GM12878 (cell line): ENCODE data around the gene ADK. TPM values are rescaled to one million over a fixed set of nuclear protein-coding genes. Genes with fewer than 3 reads are reported as not detected.

Experiments used
- IRF4 ChIP-seq: IDR thresholded peaks from 2 replicates; pipeline ENCODE4 v1.6.1; 2011; ENCODE audit warnings: low read depth, low read length
- KDM1A ChIP-seq: fragments of 200-600 bp; sonication (generic); IDR thresholded peaks from 2 replicates; pipeline ENCODE4 v1.6.1; 2016; ENCODE audit warnings: borderline replicate concordance
- MEF2A ChIP-seq: IDR thresholded peaks from 2 replicates; pipeline ENCODE4 v1.6.1; 2011; ENCODE audit warnings: low read depth, mild to moderate bottlenecking, low read length, moderate library complexity; ENCODE audit not compliant: insufficient read depth
- SMC3 ChIP-seq: IDR thresholded peaks from 2 replicates; pipeline ENCODE4 v1.6.1; 2011; ENCODE audit warnings: low read length, improper control_type of control experiment, borderline replicate concordance
- TARDBP ChIP-seq: IDR thresholded peaks from 2 replicates; pipeline ENCODE4 v1.6.1; 2016; ENCODE audit warnings: borderline replicate concordance
- ZNF207 ChIP-seq: fragments of 450-650 bp; IDR thresholded peaks from 2 replicates; pipeline ENCODE4 v1.6.1; 2014; ENCODE audit warnings: antibody characterized with exemption, mild to moderate bottlenecking, borderline replicate concordance
- ZZZ3 ChIP-seq: IDR thresholded peaks from 2 replicates; pipeline ENCODE4 v1.6.1; 2011; ENCODE audit warnings: low read depth; ENCODE audit not compliant: control insufficient read depth, insufficient read length
- polyA plus RNA-seq, 11 experiments: library from polyadenylated mRNA; depleted of rRNA in 4 of 11; unstranded in 6 of 11; stranded (reverse) in 5 of 11; fragments of >200 nt; fragmentation: Nextera tagmentation in 4 of 11; fragmentation: Illumina TruSeq in 1 of 11; extraction: Ambion mirVana in 4 of 11; extraction: Trizol in 1 of 11; gene quantifications; 1 replicate in 1 of 11; 2 replicates in 10 of 11; pipeline versions ENCODE4 v1.2.1 to v1.2.3, GENCODE V29; 2011 to 2016; ENCODE audit warnings: inconsistent platforms in 2 of 11, missing spikeins in 2 of 11, low read depth in 1 of 11
- total RNA-seq, 4 experiments: library from RNA; depleted of rRNA in 3 of 4; stranded (reverse); fragments of >200 nt in 3 of 4; fragmentation: Illumina TruSeq in 1 of 4; extraction: Trizol in 1 of 4; gene quantifications; 2 replicates each; pipeline versions ENCODE4 v1.2.1 to v1.2.3, GENCODE V29; 2013 to 2021
- TF ChIP-seq, protein P1 (sequence below): fragments of 450-650 bp; IDR thresholded peaks from 2 replicates; pipeline ENCODE4 v1.6.1; 2017; ENCODE audit warnings: borderline replicate concordance
- TF ChIP-seq, protein P2 (sequence below): IDR thresholded peaks from 2 replicates; pipeline ENCODE4 v1.6.1; 2012; ENCODE audit warnings: improper control_type of control experiment, low read depth, low read length; ENCODE audit not compliant: insufficient replicate concordance
- TF ChIP-seq, protein P3 (sequence below): IDR thresholded peaks from 2 replicates; pipeline ENCODE4 v1.6.1; 2012; ENCODE audit warnings: mild to moderate bottlenecking, low read depth, low read length

The ADK gene
- total and polyA plus RNA-seq, 10 of the 15 experiments (the other 5 are each of a cell fraction or from before 2014, with no cell fraction given): 42.0 to 151 (median 81.6) TPM

DNA sequence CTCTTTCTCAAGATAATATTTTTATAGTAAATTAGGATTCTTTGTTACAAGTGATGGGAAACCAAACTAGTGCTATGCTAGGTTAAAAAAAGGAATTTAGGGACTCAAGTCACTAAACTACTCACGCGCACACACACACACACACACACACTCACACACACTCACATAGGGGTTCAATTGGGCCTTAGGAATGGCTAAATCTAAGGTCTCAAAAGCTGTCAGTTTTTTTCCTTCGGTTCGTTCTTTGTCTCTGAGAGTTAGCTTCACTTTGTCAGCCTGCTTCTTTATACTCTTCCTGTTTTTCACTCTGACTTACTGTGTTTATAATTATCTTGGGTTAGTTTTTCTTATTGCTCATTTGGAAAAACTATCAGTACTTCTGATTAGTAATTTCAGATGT, 138.9 kb downstream of the ADK start (continued):
- TF ChIP-seq, protein P1, sequence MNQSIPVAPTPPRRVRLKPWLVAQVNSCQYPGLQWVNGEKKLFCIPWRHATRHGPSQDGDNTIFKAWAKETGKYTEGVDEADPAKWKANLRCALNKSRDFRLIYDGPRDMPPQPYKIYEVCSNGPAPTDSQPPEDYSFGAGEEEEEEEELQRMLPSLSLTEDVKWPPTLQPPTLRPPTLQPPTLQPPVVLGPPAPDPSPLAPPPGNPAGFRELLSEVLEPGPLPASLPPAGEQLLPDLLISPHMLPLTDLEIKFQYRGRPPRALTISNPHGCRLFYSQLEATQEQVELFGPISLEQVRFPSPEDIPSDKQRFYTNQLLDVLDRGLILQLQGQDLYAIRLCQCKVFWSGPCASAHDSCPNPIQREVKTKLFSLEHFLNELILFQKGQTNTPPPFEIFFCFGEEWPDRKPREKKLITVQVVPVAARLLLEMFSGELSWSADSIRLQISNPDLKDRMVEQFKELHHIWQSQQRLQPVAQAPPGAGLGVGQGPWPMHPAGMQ: no peak
- no peak for TF ChIP-seq ZZZ3
- TF ChIP-seq, protein P2, sequence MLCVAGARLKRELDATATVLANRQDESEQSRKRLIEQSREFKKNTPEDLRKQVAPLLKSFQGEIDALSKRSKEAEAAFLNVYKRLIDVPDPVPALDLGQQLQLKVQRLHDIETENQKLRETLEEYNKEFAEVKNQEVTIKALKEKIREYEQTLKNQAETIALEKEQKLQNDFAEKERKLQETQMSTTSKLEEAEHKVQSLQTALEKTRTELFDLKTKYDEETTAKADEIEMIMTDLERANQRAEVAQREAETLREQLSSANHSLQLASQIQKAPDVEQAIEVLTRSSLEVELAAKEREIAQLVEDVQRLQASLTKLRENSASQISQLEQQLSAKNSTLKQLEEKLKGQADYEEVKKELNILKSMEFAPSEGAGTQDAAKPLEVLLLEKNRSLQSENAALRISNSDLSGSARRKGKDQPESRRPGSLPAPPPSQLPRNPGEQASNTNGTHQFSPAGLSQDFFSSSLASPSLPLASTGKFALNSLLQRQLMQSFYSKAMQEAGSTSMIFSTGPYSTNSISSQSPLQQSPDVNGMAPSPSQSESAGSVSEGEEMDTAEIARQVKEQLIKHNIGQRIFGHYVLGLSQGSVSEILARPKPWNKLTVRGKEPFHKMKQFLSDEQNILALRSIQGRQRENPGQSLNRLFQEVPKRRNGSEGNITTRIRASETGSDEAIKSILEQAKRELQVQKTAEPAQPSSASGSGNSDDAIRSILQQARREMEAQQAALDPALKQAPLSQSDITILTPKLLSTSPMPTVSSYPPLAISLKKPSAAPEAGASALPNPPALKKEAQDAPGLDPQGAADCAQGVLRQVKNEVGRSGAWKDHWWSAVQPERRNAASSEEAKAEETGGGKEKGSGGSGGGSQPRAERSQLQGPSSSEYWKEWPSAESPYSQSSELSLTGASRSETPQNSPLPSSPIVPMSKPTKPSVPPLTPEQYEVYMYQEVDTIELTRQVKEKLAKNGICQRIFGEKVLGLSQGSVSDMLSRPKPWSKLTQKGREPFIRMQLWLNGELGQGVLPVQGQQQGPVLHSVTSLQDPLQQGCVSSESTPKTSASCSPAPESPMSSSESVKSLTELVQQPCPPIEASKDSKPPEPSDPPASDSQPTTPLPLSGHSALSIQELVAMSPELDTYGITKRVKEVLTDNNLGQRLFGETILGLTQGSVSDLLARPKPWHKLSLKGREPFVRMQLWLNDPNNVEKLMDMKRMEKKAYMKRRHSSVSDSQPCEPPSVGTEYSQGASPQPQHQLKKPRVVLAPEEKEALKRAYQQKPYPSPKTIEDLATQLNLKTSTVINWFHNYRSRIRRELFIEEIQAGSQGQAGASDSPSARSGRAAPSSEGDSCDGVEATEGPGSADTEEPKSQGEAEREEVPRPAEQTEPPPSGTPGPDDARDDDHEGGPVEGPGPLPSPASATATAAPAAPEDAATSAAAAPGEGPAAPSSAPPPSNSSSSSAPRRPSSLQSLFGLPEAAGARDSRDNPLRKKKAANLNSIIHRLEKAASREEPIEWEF: no peak
- TF ChIP-seq IRF4: no peak
- TF ChIP-seq, protein P3, sequence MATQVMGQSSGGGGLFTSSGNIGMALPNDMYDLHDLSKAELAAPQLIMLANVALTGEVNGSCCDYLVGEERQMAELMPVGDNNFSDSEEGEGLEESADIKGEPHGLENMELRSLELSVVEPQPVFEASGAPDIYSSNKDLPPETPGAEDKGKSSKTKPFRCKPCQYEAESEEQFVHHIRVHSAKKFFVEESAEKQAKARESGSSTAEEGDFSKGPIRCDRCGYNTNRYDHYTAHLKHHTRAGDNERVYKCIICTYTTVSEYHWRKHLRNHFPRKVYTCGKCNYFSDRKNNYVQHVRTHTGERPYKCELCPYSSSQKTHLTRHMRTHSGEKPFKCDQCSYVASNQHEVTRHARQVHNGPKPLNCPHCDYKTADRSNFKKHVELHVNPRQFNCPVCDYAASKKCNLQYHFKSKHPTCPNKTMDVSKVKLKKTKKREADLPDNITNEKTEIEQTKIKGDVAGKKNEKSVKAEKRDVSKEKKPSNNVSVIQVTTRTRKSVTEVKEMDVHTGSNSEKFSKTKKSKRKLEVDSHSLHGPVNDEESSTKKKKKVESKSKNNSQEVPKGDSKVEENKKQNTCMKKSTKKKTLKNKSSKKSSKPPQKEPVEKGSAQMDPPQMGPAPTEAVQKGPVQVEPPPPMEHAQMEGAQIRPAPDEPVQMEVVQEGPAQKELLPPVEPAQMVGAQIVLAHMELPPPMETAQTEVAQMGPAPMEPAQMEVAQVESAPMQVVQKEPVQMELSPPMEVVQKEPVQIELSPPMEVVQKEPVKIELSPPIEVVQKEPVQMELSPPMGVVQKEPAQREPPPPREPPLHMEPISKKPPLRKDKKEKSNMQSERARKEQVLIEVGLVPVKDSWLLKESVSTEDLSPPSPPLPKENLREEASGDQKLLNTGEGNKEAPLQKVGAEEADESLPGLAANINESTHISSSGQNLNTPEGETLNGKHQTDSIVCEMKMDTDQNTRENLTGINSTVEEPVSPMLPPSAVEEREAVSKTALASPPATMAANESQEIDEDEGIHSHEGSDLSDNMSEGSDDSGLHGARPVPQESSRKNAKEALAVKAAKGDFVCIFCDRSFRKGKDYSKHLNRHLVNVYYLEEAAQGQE: no peak
- no peak for TF ChIP-seq KDM1A
- no peak for TF ChIP-seq ZNF207
- TF ChIP-seq MEF2A: no peak
- TF ChIP-seq TARDBP: no peak
- TF ChIP-seq SMC3: no peak
